SK-N-SH (cell line): Measurements from ENCODE around the gene ASTN2. TPM values are rescaled to one million over a fixed set of nuclear protein-coding genes. Genes with fewer than 3 reads are reported as not detected.

Experiments used
- CTCF ChIA-PET: fragments of 300-600, 350-600 bp; formaldehyde crosslinking; extraction: SDS; loops from one replicate; lab custom pipeline; 2021; lab: Yijun Ruan, JAX
- POLR2A ChIA-PET: fragments of 350-600 bp; sonication (Branson Sonifier 250); formaldehyde crosslinking; extraction: SDS; loops from one replicate; lab custom pipeline; 2020; ENCODE audit warnings: antibody characterized with exemption, inconsistent platforms; lab: Yijun Ruan, JAX
- DNase-seq: peaks from one replicate; pipeline ENCODE4 v3.0.0; 2012
- H2AFZ ChIP-seq: fragments of 200-600 bp; sonication (generic); 2 replicates; pipeline ENCODE4 v1.8.1; 2016; ENCODE audit warnings: antibody characterized with exemption, mild to moderate bottlenecking, low read depth
- H3F3A ChIP-seq: fragments of 200-600 bp; sonication (generic); replicated peaks from 2 replicates; pipeline ENCODE3; 2016; ENCODE audit warnings: antibody characterized with exemption, mild to moderate bottlenecking; ENCODE audit not compliant: insufficient read depth
- H3K27ac ChIP-seq, 2 experiments: fragments of 200-500 bp in 1 of 2; fragments of 200-600 bp in 1 of 2; sonication (Bioruptor generic) in 1 of 2; sonication (generic), shearing (Covaris generic) in 1 of 2; 2 replicates each; pipeline versions ENCODE4 v1.5.1 to v1.6.1; 2014 to 2016; ENCODE audit warnings: low read depth in 2 of 2, inconsistent platforms in 1 of 2, low read length in 1 of 2, mild to moderate bottlenecking in 1 of 2, mixed read lengths in 1 of 2
- H3K27me3 ChIP-seq: fragments of 200-600 bp; sonication (generic), shearing (Covaris generic); 2 replicates; pipeline ENCODE4 v1.6.1; 2016; ENCODE audit warnings: mixed run types; ENCODE audit not compliant: insufficient read depth
- H3K36me3 ChIP-seq, 2 experiments: fragments of 200-500 bp in 1 of 2; fragments of 200-600 bp in 1 of 2; sonication (Bioruptor generic) in 1 of 2; sonication (generic) in 1 of 2; replicated peaks in 1 of 2; 2 replicates each; pipeline versions ENCODE3 to v1.5.1; 2014 to 2016; ENCODE audit warnings: low read length in 1 of 2, mild to moderate bottlenecking in 1 of 2; ENCODE audit not compliant: insufficient read depth in 2 of 2, control insufficient read depth in 1 of 2
- H3K4me1 ChIP-seq, 2 experiments: fragments of 200-500 bp in 1 of 2; fragments of 200-600 bp in 1 of 2; sonication (Bioruptor generic) in 1 of 2; sonication (generic), shearing (Covaris generic) in 1 of 2; 2 replicates each; pipeline versions ENCODE4 v1.5.1 to v1.6.1; 2014 to 2016; ENCODE audit warnings: low read depth in 1 of 2, low read length in 1 of 2, mixed run types in 1 of 2; ENCODE audit not compliant: insufficient read depth in 2 of 2, control insufficient read depth in 1 of 2
- H3K4me2 ChIP-seq: fragments of 200-600 bp; sonication (generic), shearing (Covaris generic); 2 replicates; pipeline ENCODE4 v1.6.1; 2017; ENCODE audit warnings: mixed run types
- H3K4me3 ChIP-seq, 2 experiments: fragments of 200-500 bp in 1 of 2; fragments of 200-600 bp in 1 of 2; sonication (Bioruptor generic) in 1 of 2; sonication (generic), shearing (Covaris generic) in 1 of 2; 2 replicates each; pipeline versions ENCODE4 v1.5.1 to v1.8.1; 2014 to 2016; ENCODE audit warnings: low read depth in 2 of 2, inconsistent platforms in 1 of 2, low read length in 1 of 2, mild to moderate bottlenecking in 1 of 2, mixed read lengths in 1 of 2, moderate library complexity in 1 of 2
- H3K79me2 ChIP-seq: fragments of 200-600 bp; sonication (generic); 2 replicates; pipeline ENCODE4 v1.8.1; 2017; ENCODE audit warnings: mild to moderate bottlenecking; ENCODE audit not compliant: insufficient read depth
- H3K9ac ChIP-seq: fragments of 200-600 bp; sonication (generic); 2 replicates; pipeline ENCODE4 v1.6.1; 2017; ENCODE audit warnings: mixed run types
- H3K9me2 ChIP-seq: fragments of 200-600 bp; sonication (generic); 2 replicates; pipeline ENCODE4 v1.6.1; 2017; ENCODE audit warnings: mixed run types
- H3K9me3 ChIP-seq: fragments of 200-600 bp; sonication (generic); 2 replicates; pipeline ENCODE4 v1.6.1; 2017; ENCODE audit warnings: mixed run types, mild to moderate bottlenecking, moderate library complexity
- H4K20me1 ChIP-seq: fragments of 200-600 bp; sonication (generic); 2 replicates; pipeline ENCODE4 v1.6.1; 2017; ENCODE audit warnings: mild to moderate bottlenecking, mixed run types; ENCODE audit not compliant: insufficient read depth
- CHD2 ChIP-seq: fragments of 150-350 bp; IDR thresholded peaks from 2 replicates; pipeline ENCODE4 v1.6.1; 2018; ENCODE audit warnings: low read length; ENCODE audit not compliant: partially characterized antibody
- CTCF ChIP-seq: fragments of 200-600 bp; sonication (generic); IDR thresholded peaks from 2 replicates; pipeline ENCODE4 v1.6.1; 2017; ENCODE audit warnings: antibody characterized with exemption, mild to moderate bottlenecking, moderate library complexity
- EP300 ChIP-seq, 2 experiments: IDR thresholded peaks; 2 replicates each; pipeline versions ENCODE4 v1.4.0 to v1.6.1; 2012; ENCODE audit warnings: borderline replicate concordance in 1 of 2, low read depth in 1 of 2, low read length in 1 of 2
- EZH2phosphoT487 ChIP-seq: fragments of 200-600 bp; sonication (generic); IDR thresholded peaks from 2 replicates; pipeline ENCODE4 v1.6.1; 2017; ENCODE audit warnings: low read depth, mixed run types, mild to moderate bottlenecking, antibody characterized with exemption, moderate library complexity, borderline replicate concordance
- FOXJ3 ChIP-seq: sonication (generic); formaldehyde crosslinking; IDR thresholded peaks from 2 replicates; pipeline ENCODE4 v1.5.1; 2020; ENCODE audit warnings: mild to moderate bottlenecking, missing genetic modification reagents
- GABPA ChIP-seq: IDR thresholded peaks from 2 replicates; pipeline ENCODE4 v1.4.0; 2012; ENCODE audit warnings: low read depth, mild to moderate bottlenecking
- GATA2 ChIP-seq: sonication (generic); formaldehyde crosslinking; IDR thresholded peaks from 2 replicates; pipeline ENCODE4 v1.5.0; 2020; ENCODE audit warnings: mild to moderate bottlenecking, missing genetic modification reagents
- MEF2A ChIP-seq: IDR thresholded peaks from 2 replicates; pipeline ENCODE4 v1.4.0; 2012; ENCODE audit warnings: low read depth, borderline replicate concordance
- MXI1 ChIP-seq: IDR thresholded peaks from 2 replicates; pipeline ENCODE4 v1.6.1; 2012; ENCODE audit warnings: mild to moderate bottlenecking, low read depth, low read length, improper control_type of control experiment
- RAD21 ChIP-seq: IDR thresholded peaks from 2 replicates; pipeline ENCODE4 v1.6.1; 2012; ENCODE audit warnings: mild to moderate bottlenecking, low read length
- RCOR1 ChIP-seq: fragments of 150-350 bp; IDR thresholded peaks from 2 replicates; pipeline ENCODE4 v1.6.1; 2017; ENCODE audit warnings: antibody characterized with exemption, low read length
- REST ChIP-seq: IDR thresholded peaks from 2 replicates; pipeline ENCODE4 v1.6.1; 2012; ENCODE audit warnings: mild to moderate bottlenecking, low read depth, low read length, moderate library complexity
- TCF12 ChIP-seq: IDR thresholded peaks from 2 replicates; pipeline ENCODE4 v1.4.0; 2012
- WGBS: methylation state at CpG from one replicate; pipeline ENCODE4 v1.1.6; 2017; ENCODE audit warnings: low lambda C conversion rate; 5-methylcytosine and 5-hydroxymethylcytosine counted together
- polyA plus RNA-seq, 3 experiments: library from polyadenylated mRNA; depleted of rRNA; stranded (reverse); fragments of >200 nt; gene quantifications; 2 replicates each; pipeline ENCODE4 v1.2.3, GENCODE V29; 2012

The ASTN2 gene
- polyA plus RNA-seq, 1 of the 3 experiments (the other 2 are of a cell fraction), result 6.6 TPM

- WGBS, result 9% methylated on average over 3 of the region's 3 CpGs
- POLR2A ChIA-PET, result interaction anchor here (0.7 to 2.1 kb wide), 6 partner anchors 17 to 88 kb away, joined by 3 to 7 read pairs (median 4); no protein-coding TSS in a partner anchor
- CTCF ChIA-PET, result interaction anchor here (1.0 to 2.9 kb wide), 5 partner anchors 49 to 252 kb away, joined by 3 to 9 read pairs (median 3); no protein-coding TSS in a partner anchor
Measured at GRCh38 chr9:117325110-117325731, 89.6 kb downstream of the ASTN2 start.

More at GRCh38 chr9:117325110-117325731, 89.6 kb downstream of the ASTN2 start:
- Histone ChIP-seq H3K9me3 (no peaks in the 10 kb centered on the region), H3K36me3 (no peaks in the 10 kb centered on the region), H3K27ac (peak overlapping the region in 1 of 2 experiments; percentile 99; a peak in 2 of 4 replicates), H3K9me2 (no peaks in the 10 kb centered on the region), H3K4me3 (no peak overlapping the region), H3F3A (no peaks in the 10 kb centered on the region), H4K20me1 (no peaks in the 10 kb centered on the region), H3K4me2 (no peak overlapping the region), H2AFZ (no peak overlapping the region), H3K27me3 (no peaks in the 10 kb centered on the region), H3K79me2 (no peaks in the 10 kb centered on the region), H3K9ac (no peak overlapping the region), H3K4me1 (peaks cover 0 to 63% of the 10 kb centered on the region in 2 experiments; a peak in 2 of 4 replicates)
- peak; percentile 40 for DNase-seq
- TF ChIP-seq CTCF (no peak), EZH2phosphoT487 (no peak), FOXJ3 (CRISPR knock-in tag) (peak; percentile 69; the same call in 1 of the 2 replicates), REST (no peak), MEF2A (no peak), RCOR1 (peak; percentile 43; the same call in 1 of the 2 replicates), TCF12 (peak; percentile 32), EP300 (IDR thresholded peaks at IDR 0.05; ENCODE audit: borderline replicate concordance in 1 of 2, low read depth in 1 of 2, low read length in 1 of 2) (peak in 1 of 2 experiments; percentile 87; a peak in 2 of 4 replicates), MXI1 (peak; percentile 54; the same call in 1 of the 2 replicates), GATA2 (peak; percentile 77), CHD2 (peak; percentile 51), GABPA (no peak), RAD21 (peak; percentile 35)
